Dendritic cell treated with granulocyte-macrophage colony-stimulating factor and Interleukin-4, amounts not matched to agents 40 ng/mL and 50 ng/mL, for 4 days (primary cell): ENCODE results near the gene UBR4.

Source experiments
- H3K27ac Mint-ChIP-seq: one replicate; pipeline ENCODE4 v1.8.0; 2022; ENCODE audit warnings: mild to moderate bottlenecking, mixed read lengths
- H3K27me3 Mint-ChIP-seq: one replicate; pipeline ENCODE4 v1.8.0; 2022; ENCODE audit warnings: mild to moderate bottlenecking, mixed read lengths
- H3K36me3 Mint-ChIP-seq: one replicate; pipeline ENCODE4 v1.8.0; 2022; ENCODE audit warnings: low read depth, mixed read lengths
- H3K4me1 Mint-ChIP-seq: one replicate; pipeline ENCODE4 v1.8.0; 2022; ENCODE audit warnings: low read depth, mixed read lengths
- H3K4me3 Mint-ChIP-seq: one replicate; pipeline ENCODE4 v1.8.0; 2022; ENCODE audit warnings: mild to moderate bottlenecking, moderate library complexity, mixed read lengths
- H3K9me3 Mint-ChIP-seq: one replicate; pipeline ENCODE4 v1.8.0; 2022; ENCODE audit warnings: mixed read lengths
- intact Hi-C: fragments of 100-400 bp; cut with micrococcal nuclease; formaldehyde crosslinking; loops from one replicate; pipeline ENCODE4 v1.15.0; 2022

The UBR4 gene

DNA sequence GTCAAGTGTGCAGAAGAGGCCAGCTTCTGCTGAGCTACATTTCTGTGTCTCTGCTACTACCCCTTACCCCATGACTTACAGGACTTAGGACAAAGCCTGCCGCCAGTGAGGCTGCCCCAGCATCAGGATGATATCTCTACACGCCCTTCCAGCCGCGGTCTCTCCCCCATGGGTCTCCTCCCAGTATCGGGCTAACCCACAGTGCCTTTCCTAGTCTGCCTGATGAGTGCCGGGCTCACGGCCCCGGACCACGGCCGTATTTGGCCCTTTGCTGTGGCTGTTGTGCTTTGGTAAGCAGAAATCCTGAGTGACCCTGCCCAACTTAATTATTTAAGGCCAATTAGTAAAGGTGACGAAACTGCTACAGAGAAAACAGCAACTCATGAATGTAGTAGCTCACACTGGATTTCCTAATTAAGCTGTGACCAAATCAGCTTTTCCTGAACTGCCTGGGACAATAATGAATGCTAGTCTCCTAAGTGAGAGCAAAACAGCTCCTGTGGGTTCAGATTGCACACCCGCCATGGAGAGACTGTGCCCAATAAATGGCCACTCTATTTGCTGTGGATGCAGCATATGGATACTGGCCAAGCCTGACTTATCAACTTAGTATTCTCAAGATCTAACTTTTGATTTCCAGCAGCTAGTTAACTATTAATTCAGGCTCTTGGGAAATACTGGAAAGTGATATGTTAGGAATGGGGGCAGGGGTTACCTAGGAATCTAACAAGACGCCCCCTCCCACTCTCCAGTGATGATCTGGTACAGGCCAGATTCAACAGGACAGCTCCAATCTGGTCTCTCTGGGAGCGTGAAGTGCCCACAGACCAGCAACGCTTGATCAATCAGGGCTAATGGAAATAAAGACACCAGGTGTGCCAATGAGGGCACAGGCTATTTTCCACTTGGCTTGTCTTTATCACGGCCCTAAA is 130.3 kb downstream of the UBR4 start:
- Mint-ChIP-seq H3K27me3 (no peaks in the 10 kb centered on the region), H3K36me3 (peaks cover 89% of the 10 kb centered on the region), H3K9me3 (no peaks in the 10 kb centered on the region), H3K4me1 (peaks cover 32% of the 10 kb centered on the region), H3K27ac (peak overlapping the region; percentile 63), H3K4me3 (no peak overlapping the region)
- intact Hi-C loops, result loop anchor here (5.0 kb wide), 1 partner anchor 173 kb away; no protein-coding TSS in a partner anchor

DNA sequence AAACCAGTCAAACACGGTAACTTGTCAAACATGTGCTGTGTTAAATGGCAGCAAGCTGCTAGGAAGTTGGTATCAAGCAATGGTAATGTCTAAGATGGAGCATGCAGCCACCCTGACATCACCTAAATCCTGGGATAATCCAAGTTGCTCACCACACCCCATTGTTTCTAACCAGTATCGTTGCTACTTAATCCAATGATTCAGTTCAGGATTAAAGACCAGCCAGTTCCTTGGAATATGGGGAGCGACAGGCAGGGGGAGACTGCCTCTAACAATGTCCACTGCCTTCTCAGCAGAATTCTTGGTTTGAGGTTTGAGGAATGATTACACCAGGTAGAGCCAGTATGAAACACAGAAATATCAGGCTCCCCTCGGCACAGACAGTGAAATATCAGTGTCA is 131.5 kb downstream of the UBR4 start:
- intact Hi-C loops, result no loop called here
- H3K27ac Mint-ChIP-seq, result no peak overlapping the region
- H3K4me1 Mint-ChIP-seq, result peaks cover 36% of the 10 kb centered on the region
- no peaks in the 10 kb centered on the region for H3K27me3 Mint-ChIP-seq
- H3K9me3 Mint-ChIP-seq, result no peaks in the 10 kb centered on the region
- peaks cover 89% of the 10 kb centered on the region for H3K36me3 Mint-ChIP-seq
- H3K4me3 Mint-ChIP-seq, result no peak overlapping the region

DNA sequence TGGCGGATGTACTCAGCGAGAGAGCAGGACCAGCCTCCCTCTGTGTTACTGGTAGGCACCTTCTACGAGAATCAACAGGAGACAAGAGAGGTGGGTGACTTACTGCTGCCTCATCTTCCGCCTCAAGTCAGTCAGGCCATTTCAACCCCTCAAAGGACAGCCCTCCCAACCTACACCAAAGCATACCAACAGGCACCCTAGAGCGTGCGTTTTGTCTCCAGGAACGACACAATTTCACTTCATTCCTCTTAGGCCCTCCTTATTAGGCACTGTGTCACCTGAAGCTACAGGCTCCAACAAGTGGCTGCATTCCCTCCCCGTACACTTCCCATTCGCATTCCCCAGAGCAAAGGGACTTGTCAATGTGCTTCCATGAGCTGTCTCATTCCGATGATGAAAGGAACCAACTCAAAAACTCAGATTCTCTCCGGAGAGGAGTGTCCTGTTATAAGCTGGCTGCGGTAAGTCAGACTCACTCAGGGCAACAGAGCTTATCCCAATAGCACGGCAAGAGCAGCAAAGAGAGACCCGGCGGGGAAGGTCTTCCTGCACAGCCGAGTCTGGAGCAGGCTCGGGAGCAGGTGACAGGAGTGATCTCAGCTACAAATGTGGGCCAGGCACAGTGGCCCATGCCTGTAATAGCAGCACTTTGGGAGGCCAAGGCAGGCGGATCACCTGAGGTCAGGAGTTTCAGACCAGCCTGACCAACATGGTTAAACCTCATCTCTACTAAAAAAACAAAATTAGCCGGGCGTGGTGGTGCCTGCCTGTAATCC is 133.0 kb downstream of the UBR4 start:
- Mint-ChIP-seq H3K27ac (no peak overlapping the region), H3K9me3 (no peaks in the 10 kb centered on the region), H3K36me3 (peaks cover 85% of the 10 kb centered on the region), H3K27me3 (no peaks in the 10 kb centered on the region), H3K4me3 (no peak overlapping the region), H3K4me1 (peaks cover 31% of the 10 kb centered on the region)
- intact Hi-C loops, result no loop called here

DNA sequence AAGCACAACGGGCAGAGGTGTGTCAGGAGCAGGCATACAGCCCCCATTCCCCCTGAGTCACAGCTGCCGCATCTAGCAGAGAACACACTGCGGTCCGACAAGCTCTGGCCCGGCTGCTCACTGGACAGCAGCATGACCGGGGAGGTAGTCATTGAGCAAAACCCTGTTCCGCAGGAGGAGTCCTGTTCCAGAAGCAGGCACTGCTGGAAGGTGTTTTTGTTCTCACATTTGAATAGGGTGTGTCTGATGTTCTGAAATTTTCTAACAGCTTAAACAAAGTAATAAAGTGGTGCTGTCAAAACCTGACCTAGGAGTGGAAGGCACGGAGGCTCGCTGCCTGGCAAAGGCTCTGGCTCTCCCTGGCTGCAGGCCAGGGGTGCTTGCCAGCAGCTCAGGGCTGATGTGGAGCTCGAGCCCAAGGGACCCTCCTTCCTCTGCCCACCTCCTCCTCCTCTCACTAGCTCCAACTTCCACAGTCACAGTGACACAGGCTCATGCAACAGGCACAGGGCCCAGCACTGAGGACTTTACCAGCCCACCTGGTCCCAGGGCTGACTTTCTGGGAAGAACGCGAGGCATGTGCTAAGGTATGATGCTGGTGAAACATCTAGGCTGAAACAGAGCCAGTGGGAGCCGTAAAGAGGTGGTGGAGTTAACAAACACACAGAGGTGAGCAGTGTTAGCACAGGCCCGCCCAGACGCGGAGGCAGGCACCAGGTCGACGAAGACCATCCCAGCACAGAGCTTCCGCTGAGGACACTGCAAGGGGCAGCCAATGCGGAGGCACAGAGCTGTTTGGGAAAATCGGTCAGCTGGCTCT is 135.0 kb downstream of the UBR4 start:
- Mint-ChIP-seq H3K36me3 (peaks cover 73% of the 10 kb centered on the region), H3K27me3 (peaks cover 4% of the 10 kb centered on the region), H3K4me3 (no peak overlapping the region), H3K27ac (no peak overlapping the region), H3K9me3 (no peaks in the 10 kb centered on the region), H3K4me1 (peaks cover 12% of the 10 kb centered on the region)
- intact Hi-C loops, result no loop called here

DNA sequence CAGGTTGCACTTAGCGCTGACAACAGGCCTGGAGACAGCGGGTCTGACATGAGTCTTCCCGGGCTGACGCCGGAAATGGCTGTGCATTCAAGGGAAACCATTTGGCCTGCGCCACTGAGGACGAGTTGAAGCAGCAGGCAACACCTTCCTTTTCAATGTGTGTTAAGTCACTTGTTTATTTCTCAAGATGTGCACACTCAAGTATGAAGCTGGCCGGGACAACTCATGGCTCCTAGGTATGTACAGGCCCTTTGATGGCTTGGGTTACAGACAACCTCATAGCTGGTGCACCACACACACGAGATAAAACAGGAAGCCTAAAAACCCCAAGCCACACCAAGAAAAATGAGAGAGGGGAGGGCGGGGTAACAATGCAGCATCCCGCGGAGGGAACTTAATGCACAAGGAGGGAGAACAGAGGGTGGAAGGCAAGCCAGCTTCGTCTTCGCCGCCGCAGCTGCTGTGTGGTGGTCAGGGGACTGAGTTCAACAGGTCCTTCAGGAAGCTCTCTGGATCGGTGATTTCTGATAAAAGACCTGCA is 135.6 kb downstream of the UBR4 start:
- intact Hi-C loops, result no loop called here
- Mint-ChIP-seq H3K4me3 (no peak overlapping the region), H3K36me3 (peaks cover 68% of the 10 kb centered on the region), H3K27ac (no peak overlapping the region), H3K27me3 (peaks cover 5% of the 10 kb centered on the region), H3K9me3 (no peaks in the 10 kb centered on the region), H3K4me1 (peaks cover 5% of the 10 kb centered on the region)

DNA sequence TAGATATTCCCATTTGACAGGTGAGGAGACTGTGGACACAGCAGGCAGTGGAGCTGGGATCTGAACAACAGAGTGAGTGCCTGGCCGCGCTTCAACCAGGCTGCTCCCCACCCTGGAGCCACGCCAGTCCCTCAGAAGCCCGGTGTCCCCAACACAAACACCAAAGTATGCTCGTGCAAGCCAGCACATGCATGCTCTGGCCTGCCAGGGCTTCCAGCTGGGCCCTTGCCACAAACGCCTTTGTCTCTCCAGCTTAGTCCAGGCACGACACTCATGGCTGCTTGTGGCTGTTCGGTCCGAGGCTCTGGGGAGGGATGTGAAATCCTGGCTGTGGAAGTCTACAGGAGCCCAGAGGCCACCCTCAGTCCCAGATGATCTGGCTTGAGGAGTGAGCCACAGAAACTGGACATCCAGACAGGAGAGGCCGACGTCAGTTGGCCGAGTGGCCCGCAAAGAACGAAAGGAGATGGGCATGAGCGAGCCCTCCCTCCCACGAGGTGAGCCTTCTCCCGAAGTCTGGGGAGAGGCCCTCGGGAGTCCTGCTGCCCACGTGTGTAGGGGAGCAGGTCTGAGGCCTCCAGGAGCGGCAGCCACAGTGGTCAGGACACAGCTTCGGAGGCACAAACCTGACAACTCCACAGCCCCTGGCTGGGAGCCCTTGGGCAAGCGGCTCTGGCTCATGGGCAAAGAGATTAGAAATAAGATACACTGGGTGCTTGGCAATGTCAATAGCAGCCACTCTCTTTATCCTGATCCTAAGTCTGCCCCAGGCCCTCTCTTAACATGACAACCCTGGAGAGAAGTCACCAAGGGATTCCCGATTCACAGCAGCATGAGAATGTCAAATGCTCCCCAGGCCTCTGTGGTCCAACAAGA is 136.5 kb downstream of the UBR4 start:
- peaks cover 61% of the 10 kb centered on the region for H3K36me3 Mint-ChIP-seq
- peaks cover 5% of the 10 kb centered on the region for H3K4me1 Mint-ChIP-seq
- no peak overlapping the region for H3K4me3 Mint-ChIP-seq
- peaks cover 5% of the 10 kb centered on the region for H3K27me3 Mint-ChIP-seq
- H3K9me3 Mint-ChIP-seq, result no peaks in the 10 kb centered on the region
- H3K27ac Mint-ChIP-seq, result no peak overlapping the region
- intact Hi-C loops, result no loop called here

DNA sequence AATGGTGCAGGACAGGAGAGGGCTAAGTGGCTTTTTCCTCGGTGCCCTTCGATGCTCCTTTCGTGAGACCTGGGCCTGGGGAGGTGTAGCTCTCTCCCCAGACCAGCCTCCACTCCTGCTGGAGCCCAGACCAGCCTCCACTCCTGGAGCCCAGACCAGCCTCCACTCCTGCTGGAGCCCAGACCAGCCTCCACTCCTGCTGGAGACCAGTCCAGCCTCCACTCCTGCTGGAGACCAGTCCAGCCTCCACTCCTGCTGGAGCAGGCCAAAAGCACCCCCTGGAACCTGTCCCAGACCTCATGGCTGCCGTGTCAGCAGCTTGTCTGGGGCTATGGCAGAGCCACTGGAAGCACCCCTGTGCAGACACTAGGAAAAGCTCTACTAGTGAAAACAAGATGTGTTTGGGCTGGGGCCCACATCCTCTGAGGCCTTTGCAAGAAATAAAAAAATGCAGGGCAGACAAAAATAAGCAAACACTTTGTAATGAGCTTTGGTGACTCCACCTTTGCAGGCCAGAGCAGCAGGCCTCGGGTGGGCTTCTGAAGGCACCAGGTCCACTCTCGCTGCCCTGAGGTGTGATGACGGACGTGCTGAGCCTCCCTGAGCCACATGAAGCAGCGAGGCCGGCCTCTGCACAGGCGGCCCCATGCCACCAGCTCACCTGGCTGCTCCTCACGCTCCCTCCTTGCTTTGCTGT is 137.6 kb downstream of the UBR4 start:
- Mint-ChIP-seq H3K4me1 (peaks cover 5% of the 10 kb centered on the region), H3K27ac (no peak overlapping the region), H3K27me3 (peaks cover 8% of the 10 kb centered on the region), H3K36me3 (peaks cover 50% of the 10 kb centered on the region), H3K9me3 (no peaks in the 10 kb centered on the region), H3K4me3 (no peak overlapping the region)
- intact Hi-C loops, result no loop called here

DNA sequence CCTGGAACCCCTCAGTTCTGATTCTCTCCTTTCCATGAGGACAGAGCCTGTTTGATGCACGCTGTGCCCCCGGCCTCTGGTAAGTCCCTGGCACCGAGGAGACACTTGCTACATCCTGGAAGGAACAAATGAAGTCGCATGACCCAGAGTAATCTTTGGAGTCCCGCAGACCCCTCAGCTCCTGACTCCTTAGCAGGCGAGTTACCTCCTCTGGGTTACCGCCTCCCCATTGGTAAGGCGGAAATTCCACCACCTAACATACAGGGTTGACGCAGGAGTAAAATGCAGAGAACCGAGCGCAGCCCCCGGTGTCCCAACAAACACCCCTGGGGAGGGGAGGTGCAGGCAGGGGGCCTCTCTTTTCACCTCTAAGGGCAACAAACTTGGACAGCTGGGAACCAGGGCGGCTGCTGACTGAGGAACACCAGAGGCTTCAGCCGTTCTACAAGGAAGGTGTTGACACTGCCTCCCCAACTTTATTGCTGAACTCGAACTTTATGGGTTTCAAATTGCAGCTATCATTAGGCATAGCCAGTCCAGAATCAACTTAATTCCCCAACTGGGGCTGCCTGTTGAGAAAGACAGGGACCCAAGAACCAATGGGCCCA is 138.3 kb downstream of the UBR4 start:
- Mint-ChIP-seq H3K9me3 (no peaks in the 10 kb centered on the region), H3K27ac (no peak overlapping the region), H3K27me3 (peaks cover 8% of the 10 kb centered on the region), H3K4me1 (peaks cover 5% of the 10 kb centered on the region), H3K36me3 (peaks cover 44% of the 10 kb centered on the region), H3K4me3 (no peak overlapping the region)
- intact Hi-C loops, result no loop called here

DNA sequence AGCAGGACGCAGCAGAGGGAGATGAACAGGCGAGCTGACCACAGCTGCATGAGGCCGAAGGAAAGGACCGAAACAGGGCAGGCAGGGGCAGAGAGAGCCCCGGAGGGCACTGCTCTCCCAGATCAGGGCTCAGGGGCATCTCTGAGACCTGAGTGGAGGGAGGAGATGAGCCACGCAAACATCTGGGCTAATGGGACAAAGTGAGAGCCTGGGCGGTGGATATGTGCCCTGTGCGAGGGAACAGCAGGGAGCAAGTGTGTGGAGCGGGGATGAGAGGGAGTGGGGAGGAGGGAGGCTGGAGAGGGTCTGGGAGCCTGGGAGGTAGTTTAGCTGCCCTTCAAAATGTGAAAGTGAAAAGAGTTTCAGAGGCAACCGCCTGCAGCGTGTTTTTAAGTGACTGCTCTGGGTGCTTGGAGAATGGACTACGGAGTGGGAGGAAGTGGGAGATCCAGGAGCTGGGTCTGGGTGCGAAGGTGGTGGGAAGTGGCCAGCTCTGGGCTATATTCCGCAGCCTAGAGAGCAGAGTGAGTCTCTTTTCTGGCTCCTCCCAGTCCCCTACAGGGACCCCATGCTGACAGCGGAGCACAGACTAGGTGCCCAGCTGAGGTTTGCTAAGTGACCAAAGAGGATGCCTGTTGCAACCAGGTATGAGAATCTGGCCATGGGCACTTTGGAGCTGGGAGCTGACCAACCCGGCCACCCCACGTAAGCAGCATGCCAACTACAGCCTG is 139.0 kb downstream of the UBR4 start:
- H3K4me3 Mint-ChIP-seq, result no peak overlapping the region
- H3K36me3 Mint-ChIP-seq, result peaks cover 36% of the 10 kb centered on the region
- H3K27ac Mint-ChIP-seq, result no peak overlapping the region
- peaks cover 5% of the 10 kb centered on the region for H3K4me1 Mint-ChIP-seq
- peaks cover 8% of the 10 kb centered on the region for H3K27me3 Mint-ChIP-seq
- intact Hi-C loops, result no loop called here
- H3K9me3 Mint-ChIP-seq, result no peaks in the 10 kb centered on the region

DNA sequence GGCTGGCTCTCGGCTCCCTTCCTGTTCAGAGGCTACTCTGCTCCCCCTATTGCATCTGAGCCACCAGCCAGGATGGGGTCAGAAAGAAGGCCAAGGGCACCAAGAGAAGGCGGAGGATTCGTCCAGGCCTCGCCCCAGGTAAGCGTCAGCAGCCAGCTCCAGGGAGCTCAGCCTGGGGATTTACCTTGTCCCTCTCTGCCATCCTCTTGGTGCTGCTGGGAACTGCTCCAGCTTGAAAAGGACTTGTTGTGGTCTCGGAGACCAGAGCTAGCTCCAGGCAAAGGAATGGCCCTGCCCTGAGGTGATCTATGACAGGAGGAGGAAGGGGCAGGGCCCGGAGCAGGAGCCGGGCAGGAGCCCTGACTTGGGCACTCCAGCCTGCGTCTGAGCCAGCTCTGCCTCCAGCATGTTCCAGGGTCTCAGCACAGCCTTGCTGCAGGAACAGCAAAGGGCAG is 139.8 kb downstream of the UBR4 start:
- Mint-ChIP-seq H3K4me1 (peaks cover 5% of the 10 kb centered on the region), H3K9me3 (no peaks in the 10 kb centered on the region), H3K27me3 (peaks cover 8% of the 10 kb centered on the region), H3K36me3 (peaks cover 28% of the 10 kb centered on the region), H3K27ac (no peak overlapping the region), H3K4me3 (no peak overlapping the region)
- intact Hi-C loops, result no loop called here

DNA sequence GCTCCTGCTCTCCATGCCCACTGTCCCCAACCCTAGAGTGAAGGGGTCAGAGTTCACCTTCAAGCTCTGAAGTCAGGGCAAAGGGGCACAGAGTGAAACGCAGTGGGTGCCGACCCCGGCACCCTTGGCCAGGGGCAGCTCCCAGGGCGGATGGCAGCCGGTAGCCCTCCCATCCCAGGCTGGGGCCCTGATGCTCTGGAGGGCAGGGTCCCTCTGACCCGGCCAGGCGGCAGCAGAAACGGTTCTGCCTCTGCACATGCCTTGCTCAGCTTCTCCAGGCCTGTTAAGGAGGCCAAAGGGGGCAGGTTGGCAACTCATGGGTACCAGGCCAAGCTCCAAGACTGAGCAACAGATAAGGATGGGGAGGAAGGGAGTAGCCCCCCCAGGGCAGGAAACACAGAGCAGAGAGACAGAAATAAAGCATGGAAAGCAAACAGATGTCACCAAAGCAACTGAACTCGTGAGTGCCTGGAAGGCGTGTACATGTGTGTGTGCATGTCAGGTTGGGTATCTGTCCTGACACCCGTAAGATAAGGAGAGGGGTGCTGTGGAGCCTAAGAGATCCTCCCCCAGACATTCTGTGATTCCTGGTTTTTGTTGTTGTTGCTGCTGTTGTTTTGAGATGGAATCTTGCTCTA is 141.3 kb downstream of the UBR4 start:
- no peaks in the 10 kb centered on the region for H3K4me1 Mint-ChIP-seq
- no peak overlapping the region for H3K4me3 Mint-ChIP-seq
- intact Hi-C loops, result no loop called here
- no peaks in the 10 kb centered on the region for H3K9me3 Mint-ChIP-seq
- peaks cover 8% of the 10 kb centered on the region for H3K27me3 Mint-ChIP-seq
- H3K36me3 Mint-ChIP-seq, result peaks cover 13% of the 10 kb centered on the region
- no peak overlapping the region for H3K27ac Mint-ChIP-seq
